ENCODE data around the gene PHPT1. TPM values are rescaled to one million over a fixed set of nuclear protein-coding genes. Genes with fewer than 3 reads are reported as not detected.
"Not testable (repeated sequence)": the region's sequence is repeated elsewhere in the genome, so short reads cannot be mapped to it uniquely, and the experiment has no call there.

Gene PHPT1
- total and polyA plus RNA-seq, 2 experiments from 2014 or later = 86.2 to 437 TPM

DNA sequence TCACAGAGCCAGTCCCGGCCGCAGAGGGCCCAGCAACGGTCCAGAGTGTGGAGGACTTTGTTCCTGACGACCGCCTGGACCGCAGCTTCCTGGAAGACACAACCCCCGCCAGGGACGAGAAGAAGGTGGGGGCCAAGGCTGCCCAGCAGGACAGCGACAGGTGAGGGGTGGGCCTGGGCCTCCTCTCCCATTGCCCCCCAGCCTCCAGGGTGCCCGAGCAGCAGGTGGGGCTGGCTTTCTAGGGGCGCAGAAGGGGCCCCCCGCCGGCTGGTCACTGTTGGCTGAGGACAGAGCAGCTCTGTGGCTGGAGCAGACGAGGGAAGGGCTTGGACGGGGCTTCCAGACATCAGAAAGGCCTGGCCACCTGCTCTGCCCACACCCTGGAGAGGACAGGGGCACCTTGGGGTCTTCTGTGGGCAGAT is 11.3 kb upstream of the PHPT1 start:
- H3K4me2 ChIP-seq; H4K20me1 ChIP-seq (replicated peaks; ENCODE audit: insufficient read depth); DNase-seq (ENCODE audit: low spot score); H3K27ac Mint-ChIP-seq; H3K9me3 Mint-ChIP-seq; H3F3A ChIP-seq (replicated peaks; ENCODE audit: low read depth); H3K4me3 ChIP-seq; ATAC-seq; H3K27ac ChIP-seq (ENCODE audit: low read depth); H2AFZ ChIP-seq; H3K27me3 ChIP-seq (ENCODE audit: insufficient read depth); H3K9me2 ChIP-seq (ENCODE audit: insufficient read depth); H3K36me3 ChIP-seq (ENCODE audit: insufficient read depth); H3K79me2 ChIP-seq (replicated peaks; ENCODE audit: insufficient read depth); H3K4me3 Mint-ChIP-seq: not testable (repeated sequence)
- peaks cover 39% of the 10 kb centered on the region for H3K27me3 Mint-ChIP-seq (ENCODE audit: insufficient read depth, low read depth, poor library complexity)
- H3K4me1 ChIP-seq (ENCODE audit: insufficient read depth) = peaks cover 11% of the 10 kb centered on the region; the same call in 1 of the 2 replicates
- peaks cover 22% of the 10 kb centered on the region for H3K4me1 Mint-ChIP-seq
- H3K36me3 Mint-ChIP-seq (ENCODE audit: low read depth) = peaks cover 18% of the 10 kb centered on the region

DNA sequence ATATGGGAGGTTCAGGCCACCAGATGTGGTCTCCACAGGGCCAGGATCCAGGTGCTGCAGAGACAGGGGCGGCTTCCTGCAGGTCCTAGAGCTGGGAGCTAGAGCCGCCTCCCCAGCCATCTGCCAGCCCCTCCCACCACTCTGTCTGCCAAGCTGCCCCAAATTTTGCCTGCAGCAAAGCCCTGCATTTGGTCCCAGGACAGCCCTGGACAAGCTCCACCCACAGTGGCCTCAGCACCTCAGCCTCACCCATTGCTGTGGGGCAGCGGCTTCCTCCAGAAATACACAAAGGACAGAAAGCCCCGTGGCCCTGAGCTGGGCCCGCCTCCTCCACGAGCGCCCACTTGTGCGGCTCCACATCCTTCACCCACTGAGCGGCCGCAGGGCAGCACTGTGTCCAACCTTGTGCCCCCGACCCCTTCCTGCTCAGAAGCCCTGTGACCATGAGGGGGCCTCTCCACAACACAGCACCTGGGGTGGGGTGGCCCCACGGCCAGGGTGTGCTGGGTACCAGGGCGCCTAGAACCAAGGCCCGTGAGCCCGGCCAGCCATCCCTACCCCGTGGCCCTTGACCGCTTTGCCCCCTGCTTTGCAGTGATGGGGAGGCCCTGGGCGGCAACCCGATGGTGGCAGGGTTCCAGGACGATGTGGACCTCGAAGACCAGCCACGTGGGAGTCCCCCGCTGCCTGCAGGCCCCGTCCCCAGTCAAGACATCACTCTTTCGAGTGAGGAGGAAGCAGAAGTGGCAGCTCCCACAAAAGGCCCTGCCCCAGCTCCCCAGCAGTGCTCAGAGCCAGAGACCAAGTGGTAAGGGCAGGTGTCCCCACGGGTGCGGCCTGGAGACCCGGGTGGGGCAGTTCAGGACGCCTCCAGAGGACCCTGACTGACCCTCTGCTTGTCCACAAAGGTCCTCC is 10.6 kb upstream of the PHPT1 start:
- no peaks in the 10 kb centered on the region for H3K27me3 ChIP-seq (ENCODE audit: insufficient read depth)
- Mint-ChIP-seq H3K4me3 (no peak overlapping the region), H3K4me1 (peaks cover 25% of the 10 kb centered on the region), H3K27me3 (ENCODE audit: insufficient read depth, low read depth, poor library complexity) (peaks cover 41% of the 10 kb centered on the region), H3K27ac (no peak overlapping the region), H3K9me3 (no peaks in the 10 kb centered on the region; the same call in 1 of the 3 replicates), H3K36me3 (ENCODE audit: low read depth) (peaks cover 18% of the 10 kb centered on the region)
- peaks cover 15% of the 10 kb centered on the region; the same call in 1 of the 2 replicates for H3K4me1 ChIP-seq (ENCODE audit: insufficient read depth)
- no peaks in the 10 kb centered on the region for H3F3A ChIP-seq (replicated peaks; ENCODE audit: low read depth)
- H3K79me2 ChIP-seq (replicated peaks; ENCODE audit: insufficient read depth) = no peaks in the 10 kb centered on the region
- ATAC-seq (no peak), DNase-seq (ENCODE audit: low spot score) (no peak)
- H3K4me3 ChIP-seq = no peak overlapping the region
- H3K4me2 ChIP-seq = no peak overlapping the region
- no peaks in the 10 kb centered on the region for H3K36me3 ChIP-seq (ENCODE audit: insufficient read depth)
- H4K20me1 ChIP-seq (replicated peaks; ENCODE audit: insufficient read depth) = 0 out of 2 replicates have a peak, but pooled peaks cover 6% of the 10 kb centered on the region
- H2AFZ ChIP-seq = no peak overlapping the region
- H3K9me2 ChIP-seq (ENCODE audit: insufficient read depth) = no peaks in the 10 kb centered on the region
- no peak overlapping the region for H3K27ac ChIP-seq (ENCODE audit: low read depth)
- no peak for TF ChIP-seq EZH2 (IDR thresholded peaks at IDR 0.05; ENCODE audit: low read depth, unreplicated experiment)
- no peak for TF ChIP-seq ZNF114 (CRISPR knock-in tag; IDR thresholded peaks at IDR 0.05)
- TF ChIP-seq ZNF331 (CRISPR knock-in tag; IDR thresholded peaks at IDR 0.05; ENCODE audit: low read depth) = no peak
- TF ChIP-seq, protein P1, sequence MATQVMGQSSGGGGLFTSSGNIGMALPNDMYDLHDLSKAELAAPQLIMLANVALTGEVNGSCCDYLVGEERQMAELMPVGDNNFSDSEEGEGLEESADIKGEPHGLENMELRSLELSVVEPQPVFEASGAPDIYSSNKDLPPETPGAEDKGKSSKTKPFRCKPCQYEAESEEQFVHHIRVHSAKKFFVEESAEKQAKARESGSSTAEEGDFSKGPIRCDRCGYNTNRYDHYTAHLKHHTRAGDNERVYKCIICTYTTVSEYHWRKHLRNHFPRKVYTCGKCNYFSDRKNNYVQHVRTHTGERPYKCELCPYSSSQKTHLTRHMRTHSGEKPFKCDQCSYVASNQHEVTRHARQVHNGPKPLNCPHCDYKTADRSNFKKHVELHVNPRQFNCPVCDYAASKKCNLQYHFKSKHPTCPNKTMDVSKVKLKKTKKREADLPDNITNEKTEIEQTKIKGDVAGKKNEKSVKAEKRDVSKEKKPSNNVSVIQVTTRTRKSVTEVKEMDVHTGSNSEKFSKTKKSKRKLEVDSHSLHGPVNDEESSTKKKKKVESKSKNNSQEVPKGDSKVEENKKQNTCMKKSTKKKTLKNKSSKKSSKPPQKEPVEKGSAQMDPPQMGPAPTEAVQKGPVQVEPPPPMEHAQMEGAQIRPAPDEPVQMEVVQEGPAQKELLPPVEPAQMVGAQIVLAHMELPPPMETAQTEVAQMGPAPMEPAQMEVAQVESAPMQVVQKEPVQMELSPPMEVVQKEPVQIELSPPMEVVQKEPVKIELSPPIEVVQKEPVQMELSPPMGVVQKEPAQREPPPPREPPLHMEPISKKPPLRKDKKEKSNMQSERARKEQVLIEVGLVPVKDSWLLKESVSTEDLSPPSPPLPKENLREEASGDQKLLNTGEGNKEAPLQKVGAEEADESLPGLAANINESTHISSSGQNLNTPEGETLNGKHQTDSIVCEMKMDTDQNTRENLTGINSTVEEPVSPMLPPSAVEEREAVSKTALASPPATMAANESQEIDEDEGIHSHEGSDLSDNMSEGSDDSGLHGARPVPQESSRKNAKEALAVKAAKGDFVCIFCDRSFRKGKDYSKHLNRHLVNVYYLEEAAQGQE (IDR thresholded peaks at IDR 0.05; ENCODE audit: unreplicated experiment) = no peak
- no peak for TF ChIP-seq NANOG (IDR thresholded peaks at IDR 0.05; ENCODE audit: borderline replicate concordance)
- no peak for TF ChIP-seq JUNB (IDR thresholded peaks at IDR 0.05; ENCODE audit: unreplicated experiment)
- TF ChIP-seq EZH2phosphoT487 (IDR thresholded peaks at IDR 0.05; ENCODE audit: unreplicated experiment) = no peak
- TF ChIP-seq, protein P2, sequence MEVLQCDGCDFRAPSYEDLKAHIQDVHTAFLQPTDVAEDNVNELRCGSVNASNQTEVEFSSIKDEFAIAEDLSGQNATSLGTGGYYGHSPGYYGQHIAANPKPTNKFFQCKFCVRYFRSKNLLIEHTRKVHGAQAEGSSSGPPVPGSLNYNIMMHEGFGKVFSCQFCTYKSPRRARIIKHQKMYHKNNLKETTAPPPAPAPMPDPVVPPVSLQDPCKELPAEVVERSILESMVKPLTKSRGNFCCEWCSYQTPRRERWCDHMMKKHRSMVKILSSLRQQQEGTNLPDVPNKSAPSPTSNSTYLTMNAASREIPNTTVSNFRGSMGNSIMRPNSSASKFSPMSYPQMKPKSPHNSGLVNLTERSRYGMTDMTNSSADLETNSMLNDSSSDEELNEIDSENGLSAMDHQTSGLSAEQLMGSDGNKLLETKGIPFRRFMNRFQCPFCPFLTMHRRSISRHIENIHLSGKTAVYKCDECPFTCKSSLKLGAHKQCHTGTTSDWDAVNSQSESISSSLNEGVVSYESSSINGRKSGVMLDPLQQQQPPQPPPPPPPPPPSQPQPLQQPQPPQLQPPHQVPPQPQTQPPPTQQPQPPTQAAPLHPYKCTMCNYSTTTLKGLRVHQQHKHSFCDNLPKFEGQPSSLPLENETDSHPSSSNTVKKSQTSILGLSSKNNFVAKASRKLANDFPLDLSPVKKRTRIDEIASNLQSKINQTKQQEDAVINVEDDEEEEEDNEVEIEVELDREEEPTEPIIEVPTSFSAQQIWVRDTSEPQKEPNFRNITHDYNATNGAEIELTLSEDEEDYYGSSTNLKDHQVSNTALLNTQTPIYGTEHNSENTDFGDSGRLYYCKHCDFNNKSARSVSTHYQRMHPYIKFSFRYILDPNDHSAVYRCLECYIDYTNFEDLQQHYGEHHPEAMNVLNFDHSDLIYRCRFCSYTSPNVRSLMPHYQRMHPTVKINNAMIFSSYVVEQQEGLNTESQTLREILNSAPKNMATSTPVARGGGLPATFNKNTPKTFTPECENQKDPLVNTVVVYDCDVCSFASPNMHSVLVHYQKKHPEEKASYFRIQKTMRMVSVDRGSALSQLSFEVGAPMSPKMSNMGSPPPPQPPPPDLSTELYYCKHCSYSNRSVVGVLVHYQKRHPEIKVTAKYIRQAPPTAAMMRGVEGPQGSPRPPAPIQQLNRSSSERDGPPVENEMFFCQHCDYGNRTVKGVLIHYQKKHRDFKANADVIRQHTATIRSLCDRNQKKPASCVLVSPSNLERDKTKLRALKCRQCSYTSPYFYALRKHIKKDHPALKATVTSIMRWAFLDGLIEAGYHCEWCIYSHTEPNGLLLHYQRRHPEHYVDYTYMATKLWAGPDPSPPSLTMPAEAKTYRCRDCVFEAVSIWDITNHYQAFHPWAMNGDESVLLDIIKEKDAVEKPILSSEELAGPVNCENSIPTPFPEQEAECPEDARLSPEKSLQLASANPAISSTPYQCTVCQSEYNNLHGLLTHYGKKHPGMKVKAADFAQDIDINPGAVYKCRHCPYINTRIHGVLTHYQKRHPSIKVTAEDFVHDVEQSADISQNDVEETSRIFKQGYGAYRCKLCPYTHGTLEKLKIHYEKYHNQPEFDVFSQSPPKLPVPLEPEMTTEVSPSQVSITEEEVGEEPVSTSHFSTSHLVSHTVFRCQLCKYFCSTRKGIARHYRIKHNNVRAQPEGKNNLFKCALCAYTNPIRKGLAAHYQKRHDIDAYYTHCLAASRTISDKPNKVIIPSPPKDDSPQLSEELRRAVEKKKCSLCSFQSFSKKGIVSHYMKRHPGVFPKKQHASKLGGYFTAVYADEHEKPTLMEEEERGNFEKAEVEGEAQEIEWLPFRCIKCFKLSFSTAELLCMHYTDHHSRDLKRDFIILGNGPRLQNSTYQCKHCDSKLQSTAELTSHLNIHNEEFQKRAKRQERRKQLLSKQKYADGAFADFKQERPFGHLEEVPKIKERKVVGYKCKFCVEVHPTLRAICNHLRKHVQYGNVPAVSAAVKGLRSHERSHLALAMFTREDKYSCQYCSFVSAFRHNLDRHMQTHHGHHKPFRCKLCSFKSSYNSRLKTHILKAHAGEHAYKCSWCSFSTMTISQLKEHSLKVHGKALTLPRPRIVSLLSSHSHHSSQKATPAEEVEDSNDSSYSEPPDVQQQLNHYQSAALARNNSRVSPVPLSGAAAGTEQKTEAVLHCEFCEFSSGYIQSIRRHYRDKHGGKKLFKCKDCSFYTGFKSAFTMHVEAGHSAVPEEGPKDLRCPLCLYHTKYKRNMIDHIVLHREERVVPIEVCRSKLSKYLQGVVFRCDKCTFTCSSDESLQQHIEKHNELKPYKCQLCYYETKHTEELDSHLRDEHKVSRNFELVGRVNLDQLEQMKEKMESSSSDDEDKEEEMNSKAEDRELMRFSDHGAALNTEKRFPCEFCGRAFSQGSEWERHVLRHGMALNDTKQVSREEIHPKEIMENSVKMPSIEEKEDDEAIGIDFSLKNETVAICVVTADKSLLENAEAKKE (CRISPR knock-in tag; IDR thresholded peaks at IDR 0.05) = no peak
- TF ChIP-seq, protein P3, sequence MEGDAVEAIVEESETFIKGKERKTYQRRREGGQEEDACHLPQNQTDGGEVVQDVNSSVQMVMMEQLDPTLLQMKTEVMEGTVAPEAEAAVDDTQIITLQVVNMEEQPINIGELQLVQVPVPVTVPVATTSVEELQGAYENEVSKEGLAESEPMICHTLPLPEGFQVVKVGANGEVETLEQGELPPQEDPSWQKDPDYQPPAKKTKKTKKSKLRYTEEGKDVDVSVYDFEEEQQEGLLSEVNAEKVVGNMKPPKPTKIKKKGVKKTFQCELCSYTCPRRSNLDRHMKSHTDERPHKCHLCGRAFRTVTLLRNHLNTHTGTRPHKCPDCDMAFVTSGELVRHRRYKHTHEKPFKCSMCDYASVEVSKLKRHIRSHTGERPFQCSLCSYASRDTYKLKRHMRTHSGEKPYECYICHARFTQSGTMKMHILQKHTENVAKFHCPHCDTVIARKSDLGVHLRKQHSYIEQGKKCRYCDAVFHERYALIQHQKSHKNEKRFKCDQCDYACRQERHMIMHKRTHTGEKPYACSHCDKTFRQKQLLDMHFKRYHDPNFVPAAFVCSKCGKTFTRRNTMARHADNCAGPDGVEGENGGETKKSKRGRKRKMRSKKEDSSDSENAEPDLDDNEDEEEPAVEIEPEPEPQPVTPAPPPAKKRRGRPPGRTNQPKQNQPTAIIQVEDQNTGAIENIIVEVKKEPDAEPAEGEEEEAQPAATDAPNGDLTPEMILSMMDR (conservative IDR thresholded peaks at IDR 0.05; ENCODE audit: low read depth in 2 of 2) = no peak

Measured in GM23338 (cell line).